COLO668 (cell line): Measurements from ENCODE around the gene ST8SIA1.
"Not testable (repeated sequence)": the region's sequence is repeated elsewhere in the genome, so short reads cannot be mapped to it uniquely, and the experiment has no call there.

Experiments used
- DNase-seq: peaks from one replicate; lab custom pipeline; 2025; ENCODE audit not compliant: unreplicated experiment; lab: John Stamatoyannopoulos, UW

The ST8SIA1 gene

GRCh38 chr12:22334410-22335100 lies at the start of gene ST8SIA1:
Gene ST8SIA1, minus strand, starts transcription at chr12:22334707. Its CDS starts 475 bp downstream, at chr12:22334232.
- no peak for DNase-seq

- DNase-seq: no peak
These were observed 45.5 kb upstream of the ST8SIA1 start for GRCh38 chr12:22380031-22380430.

- no peak for DNase-seq
These were observed 43.4 kb upstream of the ST8SIA1 start for GRCh38 chr12:22377731-22378496.

- not testable (repeated sequence) for DNase-seq
These were observed 42.2 kb upstream of the ST8SIA1 start for GRCh38 chr12:22376596-22377150.

GRCh38 chr12:22374508-22374907 lies 40.0 kb upstream of the ST8SIA1 start:
- DNase-seq: no peak

GRCh38 chr12:22372277-22372837 lies 37.9 kb upstream of the ST8SIA1 start:
- no peak for DNase-seq

- no peak for DNase-seq
These were observed 31.7 kb upstream of the ST8SIA1 start for GRCh38 chr12:22366181-22366580.

- DNase-seq: no peak
These were observed 27.3 kb upstream of the ST8SIA1 start for GRCh38 chr12:22361785-22362184.

- no peak for DNase-seq
These were observed 26.3 kb upstream of the ST8SIA1 start for GRCh38 chr12:22360774-22361173.

- no peak for DNase-seq
These were observed 23.0 kb upstream of the ST8SIA1 start for GRCh38 chr12:22357531-22357930.

GRCh38 chr12:22356231-22356630 lies 21.7 kb upstream of the ST8SIA1 start:
- DNase-seq: no peak

GRCh38 chr12:22355011-22355580 lies 20.6 kb upstream of the ST8SIA1 start:
- no peak for DNase-seq

- DNase-seq: no peak
These were observed 19.3 kb upstream of the ST8SIA1 start for GRCh38 chr12:22353615-22354325.

GRCh38 chr12:22350886-22351285 lies 16.4 kb upstream of the ST8SIA1 start:
- DNase-seq: no peak

GRCh38 chr12:22348208-22348607 lies 13.7 kb upstream of the ST8SIA1 start:
- no peak for DNase-seq

- no peak for DNase-seq
These were observed 5.6 kb upstream of the ST8SIA1 start for GRCh38 chr12:22340143-22340542.

GRCh38 chr12:22339691-22340090 lies 5.2 kb upstream of the ST8SIA1 start:
- DNase-seq: no peak

GRCh38 chr12:22335794-22336166 lies 1.3 kb upstream of the ST8SIA1 start:
- DNase-seq: no peak

- DNase-seq: no peak
These were observed 646 bp downstream of the ST8SIA1 start for GRCh38 chr12:22333713-22334409.

GRCh38 chr12:22333186-22333712 lies 1.3 kb downstream of the ST8SIA1 start:
- no peak for DNase-seq
